B cell (primary cell): ENCODE measurements around the gene USP6. TPM values are rescaled to one million over a fixed set of nuclear protein-coding genes. Genes with fewer than 3 reads are reported as not detected.
"Not testable (repeated sequence)": the region's sequence is repeated elsewhere in the genome, so short reads cannot be mapped to it uniquely, and the experiment has no call there.

Experiments
- ATAC-seq: fragments of 200-7000 bp; cut with Tn5 transposase; one replicate; pipeline ENCODE4 v1.10.0; 2021; ENCODE audit warnings: low read depth, mild to moderate bottlenecking, moderate number of reproducible peaks, moderate library complexity
- CTCF ChIA-PET: fragments of 350-600 bp; sonication (Branson Sonifier 250); formaldehyde crosslinking; loops from one replicate; lab custom pipeline; 2021; ENCODE audit warnings: antibody characterized with exemption, inconsistent platforms; lab: Charles Lee
- POLR2A ChIA-PET: fragments of 350-600 bp; sonication (Branson Sonifier 250); formaldehyde crosslinking; loops from one replicate; lab custom pipeline; 2021; ENCODE audit warnings: antibody characterized with exemption; lab: Charles Lee
- DNase-seq: peaks from one replicate; pipeline ENCODE4 v3.0.0; 2013
- H2AFZ ChIP-seq: 2 replicates; pipeline ENCODE4 v1.6.1; 2012; ENCODE audit warnings: mild to moderate bottlenecking, low read depth, low read length; ENCODE audit not compliant: insufficient read depth, poor library complexity, severe bottlenecking
- H3K27ac ChIP-seq, 2 donors: 1 replicate in 1 of 2; 2 replicates in 1 of 2; pipeline ENCODE4 v1.5.1; 2012 to 2013; ENCODE audit warnings: low read length in 2 of 2, mild to moderate bottlenecking in 2 of 2, moderate library complexity in 1 of 2
- H3K27me3 ChIP-seq, 4 experiments: fragments of 200-600 bp in 1 of 4; sonication (generic) in 1 of 4; replicated peaks in 1 of 4; 1 replicate in 2 of 4; 2 replicates in 2 of 4; pipeline versions ENCODE4 v1.6.1 to v1.7.0; 2013 to 2016; ENCODE audit warnings: low read length in 3 of 4, mild to moderate bottlenecking in 2 of 4, mixed read lengths in 1 of 4, moderate library complexity in 1 of 4; ENCODE audit not compliant: insufficient read depth in 4 of 4, control insufficient read depth in 3 of 4; ENCODE audit errors: control extremely low read depth in 1 of 4
- H3K36me3 ChIP-seq, 2 experiments: replicated peaks in 1 of 2; 1 replicate in 1 of 2; 2 replicates in 1 of 2; pipeline versions ENCODE4 v1.6.1 to v1.7.1; 2013; ENCODE audit warnings: low read length in 1 of 2; ENCODE audit not compliant: insufficient read depth in 2 of 2, control insufficient read depth in 1 of 2; ENCODE audit errors: control extremely low read depth in 1 of 2, extremely low read depth in 1 of 2
- H3K4me1 ChIP-seq, 2 donors: fragments of 200-600 bp in 1 of 2; sonication (generic) in 1 of 2; 1 replicate in 1 of 2; 2 replicates in 1 of 2; pipeline versions ENCODE4 v1.5.1 to v1.6.1; 2013 to 2017; ENCODE audit warnings: low read length in 2 of 2; ENCODE audit not compliant: control insufficient read depth in 2 of 2, insufficient read depth in 2 of 2
- H3K4me2 ChIP-seq: replicated peaks from 2 replicates; pipeline ENCODE3; 2012; ENCODE audit warnings: mild to moderate bottlenecking, low read depth, low read length; ENCODE audit not compliant: poor library complexity, severe bottlenecking
- H3K4me3 ChIP-seq, 5 experiments: fragments of 200-600 bp in 1 of 5; sonication (generic) in 1 of 5; 1 replicate in 3 of 5; 2 replicates in 2 of 5; pipeline versions ENCODE4 v1.5.1 to v1.7.0; 2011 to 2016; ENCODE audit warnings: low read length in 4 of 5, mild to moderate bottlenecking in 4 of 5, low read depth in 2 of 5, control low read depth in 1 of 5, moderate library complexity in 1 of 5; ENCODE audit not compliant: insufficient read depth in 1 of 5; ENCODE audit errors: control extremely low read depth in 1 of 5, extremely low read depth in 1 of 5
- H3K79me2 ChIP-seq: fragments of 200-600 bp; sonication (generic); one replicate; pipeline ENCODE4 v1.6.0; 2016; ENCODE audit warnings: low read length; ENCODE audit not compliant: control insufficient read depth, insufficient read depth
- H3K9ac ChIP-seq: fragments of 200-600 bp; sonication (generic); 2 replicates; pipeline ENCODE4 v1.6.1; 2017; ENCODE audit warnings: mild to moderate bottlenecking, low read length, moderate library complexity
- H3K9me3 ChIP-seq, 3 donors: one replicate each; pipeline versions ENCODE4 v1.6.1 to v1.7.1; 2013; ENCODE audit warnings: low read length in 2 of 3; ENCODE audit not compliant: control insufficient read depth in 2 of 3, insufficient read depth in 1 of 3; ENCODE audit errors: control extremely low read depth in 1 of 3
- H4K20me1 ChIP-seq: 2 replicates; pipeline ENCODE4 v1.6.0; 2012; ENCODE audit warnings: mild to moderate bottlenecking, low read length; ENCODE audit not compliant: insufficient read depth, control insufficient read depth, poor library complexity, severe bottlenecking
- H3K27ac Mint-ChIP-seq: one replicate; pipeline ENCODE4 v1.8.0; 2021; ENCODE audit warnings: mixed read lengths
- H3K27me3 Mint-ChIP-seq: one replicate; pipeline ENCODE4 v1.8.0; 2021; ENCODE audit warnings: mixed read lengths
- H3K4me1 Mint-ChIP-seq: one replicate; pipeline ENCODE4 v1.8.0; 2021; ENCODE audit warnings: mixed read lengths
- H3K4me3 Mint-ChIP-seq: one replicate; pipeline ENCODE4 v1.8.0; 2021; ENCODE audit warnings: mixed read lengths
- H3K9me3 Mint-ChIP-seq: one replicate; pipeline ENCODE4 v1.8.0; 2022; ENCODE audit warnings: mixed read lengths; ENCODE audit not compliant: insufficient read depth
- EZH2 ChIP-seq: IDR thresholded peaks from 2 replicates; pipeline ENCODE4 v1.6.1; 2012; ENCODE audit warnings: borderline replicate concordance, low read depth, mild to moderate bottlenecking, moderate library complexity, low read length; ENCODE audit not compliant: insufficient read depth, poor library complexity, severe bottlenecking
- WGBS: methylation state at CpG from one replicate; pipeline ENCODE4 v1.1.5; 2013; ENCODE audit warnings: missing lambda C conversion rate; ENCODE audit not compliant: insufficient coverage; 5-methylcytosine and 5-hydroxymethylcytosine counted together
- intact Hi-C: fragments of 100-400 bp; cut with micrococcal nuclease; formaldehyde crosslinking; loops from one replicate; pipeline ENCODE4 v1.10.0; 2022
- polyA plus RNA-seq: library from polyadenylated mRNA; depleted of rRNA; stranded (reverse); fragments of >200 nt; gene quantifications from 2 replicates; pipeline ENCODE4 v1.2.3, GENCODE V29; 2012
- total RNA-seq, 2 donors: library from RNA; stranded (reverse); fragments of 120-200 nt in 1 of 2; gene quantifications; 1 replicate in 1 of 2; 2 replicates in 1 of 2; pipeline versions ENCODE4 v1.2.3 to v1.2.4, GENCODE V29; 2013 to 2022
- TF ChIP-seq, protein P1 (sequence below): fragments of 200-600 bp; IDR thresholded peaks from one replicate; pipeline ENCODE4 v1.8.0; 2022; ENCODE audit warnings: antibody characterized with exemption, mild to moderate bottlenecking

Gene USP6
- total and polyA plus RNA-seq, 2 donors (not counting 1 experiment from before 2014, with no cell fraction given): 0.36 to 0.47 TPM

DNA sequence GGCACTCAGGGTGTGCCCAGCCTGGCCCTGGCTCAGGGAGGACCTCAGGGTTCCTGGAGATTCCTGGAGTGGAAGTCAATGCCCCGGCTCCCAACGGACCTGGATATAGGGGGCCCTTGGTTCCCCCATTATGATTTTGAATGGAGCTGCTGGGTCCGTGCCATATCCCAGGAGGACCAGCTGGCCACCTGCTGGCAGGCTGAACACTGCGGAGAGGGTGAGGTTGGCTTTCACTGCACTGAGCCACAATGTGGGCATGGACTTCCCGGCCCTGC, 23.6 kb downstream of the USP6 start:
- H3K27me3 Mint-ChIP-seq: no peaks in the 10 kb centered on the region
- no peak overlapping the region for H3K4me3 Mint-ChIP-seq
- Histone ChIP-seq H3K4me2 (no peak overlapping the region), H4K20me1 (no peaks in the 10 kb centered on the region), H3K4me3 (no peak overlapping the region), H3K9me3 (no peaks in the 10 kb centered on the region), H3K27ac (no peak overlapping the region), H3K79me2 (no peaks in the 10 kb centered on the region), H3K36me3 (no peaks in the 10 kb centered on the region), H3K27me3 (no peaks in the 10 kb centered on the region), H2AFZ (no peak overlapping the region), H3K9ac (no peak overlapping the region), H3K4me1 (no peaks in the 10 kb centered on the region)
- 99% methylated on average over 5 of the region's 5 CpGs for WGBS
- ATAC-seq: no peak
- H3K27ac Mint-ChIP-seq: no peak overlapping the region
- no peak for DNase-seq
- no peaks in the 10 kb centered on the region for H3K4me1 Mint-ChIP-seq
- no peaks in the 10 kb centered on the region for H3K9me3 Mint-ChIP-seq
- TF ChIP-seq, protein P1, sequence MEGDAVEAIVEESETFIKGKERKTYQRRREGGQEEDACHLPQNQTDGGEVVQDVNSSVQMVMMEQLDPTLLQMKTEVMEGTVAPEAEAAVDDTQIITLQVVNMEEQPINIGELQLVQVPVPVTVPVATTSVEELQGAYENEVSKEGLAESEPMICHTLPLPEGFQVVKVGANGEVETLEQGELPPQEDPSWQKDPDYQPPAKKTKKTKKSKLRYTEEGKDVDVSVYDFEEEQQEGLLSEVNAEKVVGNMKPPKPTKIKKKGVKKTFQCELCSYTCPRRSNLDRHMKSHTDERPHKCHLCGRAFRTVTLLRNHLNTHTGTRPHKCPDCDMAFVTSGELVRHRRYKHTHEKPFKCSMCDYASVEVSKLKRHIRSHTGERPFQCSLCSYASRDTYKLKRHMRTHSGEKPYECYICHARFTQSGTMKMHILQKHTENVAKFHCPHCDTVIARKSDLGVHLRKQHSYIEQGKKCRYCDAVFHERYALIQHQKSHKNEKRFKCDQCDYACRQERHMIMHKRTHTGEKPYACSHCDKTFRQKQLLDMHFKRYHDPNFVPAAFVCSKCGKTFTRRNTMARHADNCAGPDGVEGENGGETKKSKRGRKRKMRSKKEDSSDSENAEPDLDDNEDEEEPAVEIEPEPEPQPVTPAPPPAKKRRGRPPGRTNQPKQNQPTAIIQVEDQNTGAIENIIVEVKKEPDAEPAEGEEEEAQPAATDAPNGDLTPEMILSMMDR: no peak
- no peak for TF ChIP-seq EZH2
- intact Hi-C loops: no loop called here
- ChIA-PET CTCF (interaction anchor here (0.7 kb wide), 1 partner anchor 77 kb away, joined by 5 read pairs; no protein-coding TSS in a partner anchor), POLR2A (no interaction called here)

DNA sequence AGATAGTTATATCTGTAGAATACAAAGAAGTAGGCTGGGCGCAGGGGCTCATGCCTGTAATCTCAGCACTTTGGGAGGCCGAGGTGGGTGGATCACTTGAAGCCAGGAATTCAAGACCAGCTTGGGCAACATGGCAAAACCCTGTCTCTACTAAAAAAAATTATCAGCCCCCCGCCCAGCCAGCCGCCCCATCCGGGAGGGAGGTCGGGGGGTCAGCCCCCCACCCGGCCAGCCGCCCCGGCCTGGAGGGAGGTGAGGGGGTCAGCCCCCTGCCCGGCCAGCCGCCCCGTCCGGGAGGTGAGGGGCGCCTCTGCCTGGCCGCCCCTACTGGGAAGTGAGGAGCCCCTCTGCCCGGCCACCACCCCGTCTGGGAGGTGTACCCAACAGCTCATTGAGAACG, 27.0 kb downstream of the USP6 start:
- H3K4me3 Mint-ChIP-seq, H3K27ac ChIP-seq, CTCF ChIA-PET, DNase-seq, H3K4me1 Mint-ChIP-seq, H3K36me3 ChIP-seq, intact Hi-C loops, H3K27me3 ChIP-seq, H3K4me2 ChIP-seq, H3K9ac ChIP-seq, H3K9me3 ChIP-seq, H3K27ac Mint-ChIP-seq, H3K9me3 Mint-ChIP-seq, H3K4me1 ChIP-seq, H3K4me3 ChIP-seq, H3K79me2 ChIP-seq, H4K20me1 ChIP-seq, ATAC-seq, H2AFZ ChIP-seq, POLR2A ChIA-PET: not testable (repeated sequence)
- peaks cover 11% of the 10 kb centered on the region for H3K27me3 Mint-ChIP-seq
- WGBS: no CpG with 5 or more reads among the region's 18 CpGs

DNA sequence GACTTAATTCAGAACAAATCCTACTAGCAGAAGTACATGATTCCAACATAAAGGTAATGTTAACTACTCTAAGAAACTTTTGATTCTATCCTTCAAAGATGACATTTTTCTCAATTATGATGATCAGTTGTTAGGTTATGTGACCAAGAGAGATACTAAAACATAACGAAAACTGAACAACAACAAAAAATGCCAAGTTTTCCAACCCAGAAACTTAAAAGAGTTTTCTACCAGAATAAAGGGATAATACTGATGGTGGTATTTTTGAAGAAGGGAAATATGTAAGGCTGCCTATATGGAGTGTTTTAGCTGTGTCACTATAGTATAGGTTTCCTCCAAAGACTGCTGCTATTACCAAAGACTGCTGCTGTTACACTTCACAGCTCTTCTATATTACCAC, 30.3 kb downstream of the USP6 start:
- H3K4me3 ChIP-seq, H3K27ac ChIP-seq, ATAC-seq, H3K4me2 ChIP-seq, H3K4me1 ChIP-seq, H3K4me3 Mint-ChIP-seq, CTCF ChIA-PET, H3K4me1 Mint-ChIP-seq, H3K27me3 ChIP-seq, intact Hi-C loops, POLR2A ChIA-PET, H2AFZ ChIP-seq, H3K27ac Mint-ChIP-seq, H3K9me3 Mint-ChIP-seq, H3K36me3 ChIP-seq, H4K20me1 ChIP-seq, H3K9me3 ChIP-seq, DNase-seq, H3K79me2 ChIP-seq, H3K9ac ChIP-seq: not testable (repeated sequence)
- peaks cover 11% of the 10 kb centered on the region for H3K27me3 Mint-ChIP-seq
- no CpG with 5 or more reads among the region's 1 CpG for WGBS
